Neural crest cell (in vitro differentiated cells): ENCODE measurements around the gene SLC25A21. TPM values are rescaled to one million over a fixed set of nuclear protein-coding genes. Genes with fewer than 3 reads are reported as not detected.
A peak's percentile ranks its signal among the peaks of the same experiment; 100 is the strongest.

Experiments
- DNase-seq: peaks from one replicate; pipeline ENCODE4 v3.0.0; 2021; ENCODE audit warnings: low read depth, mixed read lengths, low spot score
- H3K27ac Mint-ChIP-seq: one replicate; pipeline ENCODE4 v1.8.0; 2021; ENCODE audit warnings: mild to moderate bottlenecking, mixed read lengths; ENCODE audit not compliant: unreplicated experiment
- H3K27me3 Mint-ChIP-seq: 2 replicates; pipeline ENCODE4 v1.8.0; 2021; ENCODE audit warnings: low read depth, mild to moderate bottlenecking, mixed read lengths
- H3K36me3 Mint-ChIP-seq: 2 replicates; pipeline ENCODE4 v1.8.0; 2021; ENCODE audit warnings: low read depth, mild to moderate bottlenecking, mixed read lengths
- H3K4me1 Mint-ChIP-seq: 2 replicates; pipeline ENCODE4 v1.8.0; 2021; ENCODE audit warnings: mixed read lengths
- H3K4me3 Mint-ChIP-seq: one replicate; pipeline ENCODE4 v1.8.0; 2021; ENCODE audit warnings: mild to moderate bottlenecking, mixed read lengths
- H3K9me3 Mint-ChIP-seq: 2 replicates; pipeline ENCODE4 v1.8.0; 2021; ENCODE audit warnings: mixed read lengths
- total RNA-seq: library from RNA; stranded (reverse); gene quantifications from 2 replicates; pipeline ENCODE4 v1.2.1, GENCODE V29; 2021
- TF ChIP-seq, protein P1 (sequence below): fragments of 200-600 bp; sonication (generic); conservative IDR thresholded peaks from 2 replicates; pipeline ENCODE4 v1.5.0; 2021; ENCODE audit warnings: antibody characterized with exemption, mild to moderate bottlenecking

Gene SLC25A21
- total RNA-seq, 1 donor from 2014 or later, result 2.2 TPM

GRCh38 chr14:37203423-37203822, 31.0 kb upstream of the SLC25A21 start:
- H3K9me3 Mint-ChIP-seq, result peaks cover 9% of the 10 kb centered on the region
- no peak overlapping the region for H3K27ac Mint-ChIP-seq
- H3K27me3 Mint-ChIP-seq, result no peaks in the 10 kb centered on the region
- H3K36me3 Mint-ChIP-seq, result peaks cover 26% of the 10 kb centered on the region
- DNase-seq, result no peak
- H3K4me1 Mint-ChIP-seq, result peaks cover 6% of the 10 kb centered on the region
- H3K4me3 Mint-ChIP-seq, result no peak overlapping the region
- TF ChIP-seq, protein P1, sequence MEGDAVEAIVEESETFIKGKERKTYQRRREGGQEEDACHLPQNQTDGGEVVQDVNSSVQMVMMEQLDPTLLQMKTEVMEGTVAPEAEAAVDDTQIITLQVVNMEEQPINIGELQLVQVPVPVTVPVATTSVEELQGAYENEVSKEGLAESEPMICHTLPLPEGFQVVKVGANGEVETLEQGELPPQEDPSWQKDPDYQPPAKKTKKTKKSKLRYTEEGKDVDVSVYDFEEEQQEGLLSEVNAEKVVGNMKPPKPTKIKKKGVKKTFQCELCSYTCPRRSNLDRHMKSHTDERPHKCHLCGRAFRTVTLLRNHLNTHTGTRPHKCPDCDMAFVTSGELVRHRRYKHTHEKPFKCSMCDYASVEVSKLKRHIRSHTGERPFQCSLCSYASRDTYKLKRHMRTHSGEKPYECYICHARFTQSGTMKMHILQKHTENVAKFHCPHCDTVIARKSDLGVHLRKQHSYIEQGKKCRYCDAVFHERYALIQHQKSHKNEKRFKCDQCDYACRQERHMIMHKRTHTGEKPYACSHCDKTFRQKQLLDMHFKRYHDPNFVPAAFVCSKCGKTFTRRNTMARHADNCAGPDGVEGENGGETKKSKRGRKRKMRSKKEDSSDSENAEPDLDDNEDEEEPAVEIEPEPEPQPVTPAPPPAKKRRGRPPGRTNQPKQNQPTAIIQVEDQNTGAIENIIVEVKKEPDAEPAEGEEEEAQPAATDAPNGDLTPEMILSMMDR, result no peak

DNA sequence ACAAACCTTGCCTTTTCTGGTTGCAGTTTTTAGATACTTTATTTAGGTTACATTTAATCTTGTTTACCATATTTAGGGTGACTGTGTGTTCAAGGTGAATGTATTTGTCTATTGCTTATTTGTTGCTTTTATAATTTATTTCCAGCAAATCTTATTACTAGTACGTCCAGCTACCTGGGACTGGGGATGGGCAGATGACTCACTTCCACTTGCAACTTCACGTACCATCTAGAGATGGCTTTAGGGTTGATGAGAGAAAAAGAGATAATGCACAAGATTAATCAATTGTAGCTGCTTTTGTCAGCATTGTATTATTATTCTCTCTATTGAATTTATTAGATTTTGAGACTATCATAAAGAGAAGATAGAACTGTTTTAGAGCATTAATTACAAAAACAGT, 30.4 kb upstream of the SLC25A21 start:
- Mint-ChIP-seq H3K27ac (no peak overlapping the region), H3K4me3 (peak overlapping the region; percentile 19), H3K4me1 (peaks cover 12% of the 10 kb centered on the region), H3K36me3 (peaks cover 26% of the 10 kb centered on the region), H3K27me3 (no peaks in the 10 kb centered on the region), H3K9me3 (peaks cover 9% of the 10 kb centered on the region)
- TF ChIP-seq, protein P1, result no peak
- no peak for DNase-seq

DNA sequence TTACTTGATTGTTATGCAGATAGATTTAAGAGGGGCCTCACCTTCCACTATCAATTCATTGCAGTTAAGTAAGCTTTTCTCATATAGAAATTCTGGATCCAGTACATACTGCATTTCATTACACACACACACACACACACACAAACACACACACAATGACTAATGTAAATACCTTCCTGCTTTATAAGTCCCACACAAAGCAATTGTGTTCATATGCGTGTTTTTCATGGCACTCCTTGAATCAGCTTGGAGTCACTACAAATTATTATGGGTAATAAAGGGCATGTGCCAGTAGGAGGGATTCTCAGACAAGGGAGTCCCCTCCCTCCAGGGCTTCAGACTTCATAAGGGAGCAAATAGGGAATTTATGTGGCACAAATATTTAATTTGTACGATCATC, 29.9 kb upstream of the SLC25A21 start:
- TF ChIP-seq, protein P1, result no peak

DNA sequence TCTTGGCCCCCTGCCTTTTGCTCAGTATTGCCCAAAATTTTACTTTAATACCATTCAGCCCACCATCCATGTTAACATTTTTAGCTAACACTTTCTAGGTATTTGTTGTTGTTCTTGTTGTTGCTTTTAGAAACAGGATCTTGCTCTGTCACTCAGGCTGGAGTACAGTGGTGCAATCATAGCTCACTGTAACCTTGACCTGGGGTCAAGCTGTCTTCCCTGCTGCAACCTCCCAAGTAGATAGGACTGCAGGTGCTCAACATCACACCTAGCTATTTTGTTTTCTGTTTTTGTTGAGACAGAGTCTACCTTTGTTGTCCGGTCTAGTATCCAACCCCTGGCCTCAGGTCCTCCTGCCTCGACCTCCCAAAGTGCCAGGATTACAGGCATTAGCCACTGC, 29.3 kb upstream of the SLC25A21 start:
- Mint-ChIP-seq H3K9me3 (peaks cover 9% of the 10 kb centered on the region), H3K36me3 (peaks cover 22% of the 10 kb centered on the region), H3K4me1 (peaks cover 20% of the 10 kb centered on the region)

More for the DNA sequence above, 29.9 kb upstream of the SLC25A21 start:
- Mint-ChIP-seq H3K4me3 (peak overlapping the region; percentile 19), H3K36me3 (peaks cover 26% of the 10 kb centered on the region), H3K4me1 (peaks cover 16% of the 10 kb centered on the region), H3K27me3 (no peaks in the 10 kb centered on the region), H3K9me3 (peaks cover 9% of the 10 kb centered on the region), H3K27ac (no peak overlapping the region)
- DNase-seq, result no peak

DNA sequence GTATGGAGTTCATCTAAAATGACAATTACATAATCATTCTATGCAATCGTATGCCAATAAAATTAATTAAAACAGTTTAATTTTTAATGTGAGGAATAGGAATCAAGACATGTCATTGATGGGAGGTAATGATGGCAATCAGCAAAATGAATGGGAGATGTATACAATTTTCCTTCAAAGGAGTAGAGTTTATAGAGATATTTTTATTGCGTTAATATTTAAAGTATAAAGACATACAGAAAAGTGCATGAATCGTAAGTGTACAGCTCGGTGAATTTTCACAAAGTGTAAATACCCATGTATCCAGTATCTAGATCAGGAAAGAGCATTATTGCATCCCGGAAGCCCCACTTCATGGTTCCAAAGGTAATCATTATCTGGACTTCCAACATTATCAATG, 26.5 kb upstream of the SLC25A21 start:
- Mint-ChIP-seq H3K4me3 (peak overlapping the region; percentile 94), H3K4me1 (peaks cover 20% of the 10 kb centered on the region), H3K36me3 (peaks cover under 1% of the 10 kb centered on the region), H3K27me3 (no peaks in the 10 kb centered on the region), H3K9me3 (no peaks in the 10 kb centered on the region), H3K27ac (no peak overlapping the region)
- no peak for DNase-seq
- TF ChIP-seq, protein P1, result no peak

More for the DNA sequence above, 29.3 kb upstream of the SLC25A21 start:
- Mint-ChIP-seq H3K27ac (no peak overlapping the region), H3K27me3 (no peaks in the 10 kb centered on the region), H3K4me3 (no peak overlapping the region)
- TF ChIP-seq, protein P1, result no peak
- no peak for DNase-seq

DNA sequence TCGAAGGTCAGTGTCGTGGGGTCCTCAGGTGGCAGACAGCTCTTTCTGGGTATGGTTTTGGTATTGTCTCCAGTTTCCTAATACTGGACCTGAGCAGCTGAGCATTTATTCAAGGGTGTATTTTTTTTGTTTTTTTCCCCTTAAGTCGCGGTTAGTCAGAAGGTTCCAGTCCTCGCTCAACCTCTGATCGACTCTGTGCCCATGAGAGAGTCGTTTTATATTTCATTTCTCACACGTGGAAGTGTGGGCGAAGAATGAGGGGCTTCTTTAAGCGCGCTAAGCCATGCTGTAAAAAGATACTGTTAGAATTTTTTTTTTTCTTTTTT, 25.8 kb upstream of the SLC25A21 start:
- no peak for DNase-seq
- H3K27ac Mint-ChIP-seq, result peak overlapping the region; percentile 94
- H3K27me3 Mint-ChIP-seq, result no peaks in the 10 kb centered on the region
- TF ChIP-seq, protein P1, result no peak
- peaks cover 20% of the 10 kb centered on the region for H3K4me1 Mint-ChIP-seq
- H3K36me3 Mint-ChIP-seq, result no peaks in the 10 kb centered on the region
- H3K4me3 Mint-ChIP-seq, result peak overlapping the region; percentile 94
- no peaks in the 10 kb centered on the region for H3K9me3 Mint-ChIP-seq
